Neural cell (in vitro differentiated cells): ENCODE data around the gene HJURP.

Experiments used
- CTCF ChIP-seq: fragments of 450-650 bp; IDR thresholded peaks from 2 replicates; pipeline ENCODE4 v1.5.1; 2014; ENCODE audit warnings: antibody characterized with exemption, mild to moderate bottlenecking, moderate library complexity; ENCODE audit not compliant: poor library complexity, severe bottlenecking
- EP300 ChIP-seq: fragments of 450-650 bp; conservative IDR thresholded peaks from 2 replicates; pipeline ENCODE4 v1.6.1; 2014; ENCODE audit warnings: antibody characterized with exemption, mild to moderate bottlenecking, moderate library complexity; ENCODE audit not compliant: poor library complexity, severe bottlenecking
- EZH2 ChIP-seq: fragments of 200-600, 300-800 bp; shearing (Covaris generic), sonication (generic); IDR thresholded peaks from 2 replicates; pipeline ENCODE4 v1.6.1; 2014; ENCODE audit warnings: antibody characterized with exemption, low read length, borderline replicate concordance, mild to moderate bottlenecking; ENCODE audit not compliant: insufficient read depth, poor library complexity, severe bottlenecking
- POLR2AphosphoS5 ChIP-seq: IDR thresholded peaks from 2 replicates; pipeline ENCODE4 v1.6.1; 2012
- SMC3 ChIP-seq: fragments of 450-650 bp; conservative IDR thresholded peaks from 2 replicates; pipeline ENCODE4 v1.6.1; 2014; ENCODE audit warnings: antibody characterized with exemption, mild to moderate bottlenecking, moderate library complexity; ENCODE audit not compliant: poor library complexity
- TAF1 ChIP-seq: IDR thresholded peaks from 2 replicates; pipeline ENCODE4 v1.6.1; 2012; ENCODE audit warnings: low read depth

- TF ChIP-seq EZH2 (no peak), POLR2AphosphoS5 (no peak), TAF1 (no peak), CTCF (no peak), EP300 (no peak), SMC3 (no peak)
Measured at GRCh38 chr2:233817361-233817911, 36.9 kb downstream of the HJURP start.
